8988T (cell line): ENCODE results near the gene NEUROD1.
"Not testable (repeated sequence)": the region's sequence is repeated elsewhere in the genome, so short reads cannot be mapped to it uniquely, and the experiment has no call there.

ENCODE experiments used
- DNase-seq: peaks from one replicate; pipeline ENCODE4 v3.0.0; 2011

Gene NEUROD1

GRCh38 chr2:181680055-181680936, at the start of gene NEUROD1:
TSS of gene NEUROD1 (minus strand) at chr2:181680517. CDS start at chr2:181678860, 1,657 bp downstream.
- no peak for DNase-seq

GRCh38 chr2:181725476-181725875, 45.2 kb upstream of the NEUROD1 start:
- no peak for DNase-seq

GRCh38 chr2:181724662-181725061, 44.3 kb upstream of the NEUROD1 start:
- DNase-seq, result no peak

- DNase-seq, result no peak
These were observed 43.4 kb upstream of the NEUROD1 start for GRCh38 chr2:181723731-181724130.

- no peak for DNase-seq
These were observed 34.8 kb upstream of the NEUROD1 start for GRCh38 chr2:181715033-181715630.

GRCh38 chr2:181711051-181711450, 30.7 kb upstream of the NEUROD1 start:
- not testable (repeated sequence) for DNase-seq

- DNase-seq, result not testable (repeated sequence)
These were observed 22.2 kb upstream of the NEUROD1 start for GRCh38 chr2:181702519-181702918.

GRCh38 chr2:181698223-181698622, 17.9 kb upstream of the NEUROD1 start:
- DNase-seq, result no peak

- DNase-seq, result no peak
These were observed 17.3 kb upstream of the NEUROD1 start for GRCh38 chr2:181697571-181697970.

GRCh38 chr2:181697126-181697525, 16.8 kb upstream of the NEUROD1 start:
- DNase-seq, result no peak

GRCh38 chr2:181694271-181694670, 14.0 kb upstream of the NEUROD1 start:
- DNase-seq, result no peak

- DNase-seq, result no peak
These were observed 10.5 kb upstream of the NEUROD1 start for GRCh38 chr2:181690860-181691259.

- no peak for DNase-seq
These were observed 6.4 kb upstream of the NEUROD1 start for GRCh38 chr2:181686576-181687185.

GRCh38 chr2:181685150-181685688, 4.9 kb upstream of the NEUROD1 start:
- DNase-seq, result peak; percentile 32

- DNase-seq, result no peak
These were observed 4.3 kb upstream of the NEUROD1 start for GRCh38 chr2:181684454-181685149.

GRCh38 chr2:181683518-181684453, 3.5 kb upstream of the NEUROD1 start:
- peak; percentile 45 for DNase-seq

GRCh38 chr2:181682795-181683517, 2.6 kb upstream of the NEUROD1 start:
- peak; percentile 27 for DNase-seq

GRCh38 chr2:181682026-181682789, 1.9 kb upstream of the NEUROD1 start:
- no peak for DNase-seq

GRCh38 chr2:181680937-181681811, 857 bp upstream of the NEUROD1 start:
- DNase-seq, result no peak
